ENCODE measurements around the gene C3orf49.

Gene C3orf49

GRCh38 chr3:63892773-63893352 is 73.8 kb downstream of the C3orf49 start:
- no peak for DNase-seq

GRCh38 chr3:63895422-63896189 is 76.5 kb downstream of the C3orf49 start:
- DNase-seq: no peak

- DNase-seq: peak; percentile 32
Observed at GRCh38 chr3:63896332-63897030, 77.4 kb downstream of the C3orf49 start.

Data from suppressor macrophage treated with lipopolysaccharide for 4 hours (primary cell).